A204.1 (cell line): ENCODE measurements around the gene FCHSD2.
"Not testable (repeated sequence)": the region's sequence is repeated elsewhere in the genome, so short reads cannot be mapped to it uniquely, and the experiment has no call there.

ENCODE experiments used
- FAIRE-seq: peaks from 2 replicates; lab custom pipeline; 2012; peaks lifted over from hg19 to GRCh38; lab: Jason Lieb, UNC

FCHSD2 gene

DNA sequence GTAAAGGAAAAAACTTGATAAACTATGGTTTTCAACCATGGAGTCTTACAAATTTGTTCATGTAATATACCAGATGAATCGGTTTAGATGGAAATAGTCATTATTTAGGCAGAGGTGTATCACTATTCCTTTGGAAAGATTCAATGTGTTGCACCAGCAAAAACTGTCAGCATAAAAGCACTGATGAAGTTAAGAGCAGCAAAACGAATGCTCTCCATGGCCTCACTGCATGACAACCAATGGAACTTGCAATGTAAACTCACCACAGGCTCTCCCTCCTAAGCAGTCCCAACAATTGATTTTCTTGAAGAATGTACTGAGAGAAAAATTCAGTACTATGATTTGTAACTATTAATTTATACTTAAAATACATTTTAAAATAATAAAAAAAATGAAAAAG lies 139.9 kb downstream of the FCHSD2 start:
- FAIRE-seq: no peak

DNA sequence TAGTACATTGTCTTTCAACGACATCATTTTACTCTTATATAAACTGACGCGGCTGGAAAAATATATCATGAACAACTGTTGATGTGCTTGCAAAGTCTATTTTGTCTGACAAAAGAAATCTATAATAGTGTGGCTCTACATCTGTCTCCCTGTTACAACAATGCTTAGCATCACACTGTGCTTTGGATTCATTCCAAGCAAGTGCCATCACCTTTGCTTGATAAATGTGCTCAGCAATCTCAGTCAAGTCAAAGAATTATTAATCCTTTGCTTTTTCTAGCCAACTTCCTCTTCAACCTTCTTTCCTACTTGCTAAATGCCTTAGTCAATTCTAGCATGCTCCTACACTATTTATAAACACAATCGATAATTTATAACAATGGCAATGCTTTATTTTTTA lies 140.5 kb downstream of the FCHSD2 start:
- no peak for FAIRE-seq

DNA sequence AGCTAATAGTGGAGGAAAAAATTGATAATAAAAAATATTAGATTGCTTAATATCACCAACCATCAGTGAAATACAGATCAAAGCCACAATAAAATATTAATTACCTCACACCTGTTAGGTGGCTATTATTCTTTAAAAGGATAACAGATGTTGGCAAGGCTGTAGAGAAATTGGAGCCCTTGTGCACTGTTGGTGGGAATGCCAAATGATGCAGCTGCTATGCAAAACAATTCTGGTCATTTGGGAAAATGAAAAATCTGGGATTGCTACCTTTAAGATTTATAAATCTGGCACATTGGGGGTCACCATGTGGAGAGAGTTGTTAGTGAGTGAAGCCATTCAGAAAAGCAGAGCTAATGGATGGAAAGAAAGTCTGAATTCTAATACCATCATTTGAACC lies 143.4 kb downstream of the FCHSD2 start:
- FAIRE-seq: no peak

DNA sequence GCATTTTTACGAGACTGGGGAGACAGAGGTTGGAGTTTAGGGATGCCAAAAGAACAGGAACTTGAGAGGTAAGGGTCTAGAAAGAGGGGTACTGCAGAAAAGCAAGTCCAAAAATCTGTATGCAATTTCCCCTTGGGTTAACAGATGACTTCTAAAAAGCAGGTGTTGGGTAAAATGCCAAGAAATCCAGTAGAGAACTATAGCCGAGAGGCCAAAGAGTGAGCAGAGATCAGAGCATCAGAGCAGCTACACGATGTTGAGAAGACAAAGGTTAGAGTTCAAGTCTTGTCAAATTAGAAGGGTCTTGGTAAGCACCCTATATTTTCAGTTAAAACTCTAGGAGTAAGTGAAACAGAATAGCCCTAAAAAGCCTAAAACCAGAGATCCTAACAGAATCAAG lies 145.2 kb downstream of the FCHSD2 start:
- FAIRE-seq: no peak

DNA sequence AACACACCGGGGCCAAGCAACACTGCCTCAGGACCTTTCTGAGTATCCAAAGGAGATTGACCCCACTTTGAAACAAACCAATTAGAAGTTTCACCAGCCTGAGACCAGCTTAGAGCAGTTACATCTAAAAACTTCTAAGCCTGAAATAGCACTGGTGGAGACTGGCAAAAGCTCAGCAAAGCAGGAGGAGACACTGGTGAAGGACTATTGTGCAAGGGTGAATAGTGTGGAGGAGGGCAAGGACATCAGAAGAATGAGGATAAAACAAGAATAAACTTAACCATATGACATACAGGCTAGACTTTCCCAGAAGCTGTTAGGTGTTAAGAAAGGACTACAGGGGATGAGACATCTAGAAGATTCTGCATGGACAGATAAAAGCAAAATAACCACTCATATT lies 152.4 kb downstream of the FCHSD2 start:
- no peak for FAIRE-seq

DNA sequence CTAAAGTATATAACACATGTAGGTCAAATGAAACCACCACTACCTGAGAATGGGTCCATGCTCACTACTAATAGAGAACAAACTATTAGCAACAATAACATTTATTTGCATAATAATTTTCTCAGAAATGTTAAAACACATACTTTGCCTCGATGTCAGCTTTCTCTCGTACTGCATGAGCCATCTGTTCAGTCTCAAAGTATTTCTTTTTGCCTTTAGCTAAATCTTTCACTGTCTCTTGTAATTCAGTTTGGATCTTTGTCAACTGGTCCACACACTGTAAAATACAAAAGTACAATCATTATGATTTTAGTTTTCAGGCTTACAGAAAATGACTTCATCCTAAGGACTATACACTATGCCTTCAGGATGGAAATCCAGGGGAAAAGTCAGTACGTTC lies 153.3 kb downstream of the FCHSD2 start:
- FAIRE-seq: no peak

DNA sequence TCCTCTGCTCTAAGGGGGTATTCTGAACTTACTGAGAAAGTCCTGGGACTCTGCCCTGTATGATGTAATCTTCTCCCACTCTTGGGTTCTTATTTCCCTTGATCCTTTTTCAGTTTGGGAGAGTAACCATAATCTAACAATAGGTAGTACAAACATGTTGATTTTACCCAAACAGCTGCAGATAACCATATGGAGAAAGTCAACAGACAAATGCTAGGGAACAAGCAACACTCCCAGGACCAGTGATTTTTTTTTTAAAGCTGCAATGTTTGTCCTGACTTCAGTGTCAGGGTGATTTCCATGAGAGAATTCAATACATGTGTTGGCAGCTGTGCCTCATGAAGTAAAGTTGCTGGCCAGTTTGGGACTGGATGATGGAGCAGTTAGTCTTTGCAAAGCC lies 156.5 kb downstream of the FCHSD2 start:
- FAIRE-seq: no peak

DNA sequence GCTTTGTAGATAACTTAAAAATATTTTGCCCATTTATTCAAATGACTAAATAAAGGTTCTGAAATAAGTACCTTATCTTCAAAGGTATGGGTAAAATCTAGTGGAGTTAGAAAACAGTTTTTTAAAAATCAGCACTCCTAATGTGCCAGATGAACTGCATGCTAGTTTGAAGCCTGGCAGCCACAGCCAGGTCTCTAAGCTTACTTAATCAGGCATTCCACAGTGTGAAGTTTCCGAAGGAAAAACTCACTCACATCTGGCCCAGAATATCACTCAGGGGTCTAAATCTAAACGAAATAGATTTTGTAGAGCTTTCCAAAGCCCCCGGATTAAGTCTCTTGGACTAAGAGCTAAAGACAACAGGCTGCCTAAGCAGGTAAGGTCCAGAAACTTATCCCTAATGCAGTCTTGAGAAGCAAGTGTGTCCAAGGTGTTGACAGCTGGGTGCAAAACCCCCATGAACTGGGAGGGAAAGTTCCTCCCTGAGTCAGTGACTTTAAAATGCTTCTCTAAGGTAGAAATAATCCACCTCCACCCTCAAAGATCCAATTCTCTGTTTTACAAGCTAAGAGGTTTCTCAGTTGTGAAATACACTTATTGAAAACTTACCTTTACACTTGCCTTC lies 157.6 kb downstream of the FCHSD2 start:
- no peak for FAIRE-seq

DNA sequence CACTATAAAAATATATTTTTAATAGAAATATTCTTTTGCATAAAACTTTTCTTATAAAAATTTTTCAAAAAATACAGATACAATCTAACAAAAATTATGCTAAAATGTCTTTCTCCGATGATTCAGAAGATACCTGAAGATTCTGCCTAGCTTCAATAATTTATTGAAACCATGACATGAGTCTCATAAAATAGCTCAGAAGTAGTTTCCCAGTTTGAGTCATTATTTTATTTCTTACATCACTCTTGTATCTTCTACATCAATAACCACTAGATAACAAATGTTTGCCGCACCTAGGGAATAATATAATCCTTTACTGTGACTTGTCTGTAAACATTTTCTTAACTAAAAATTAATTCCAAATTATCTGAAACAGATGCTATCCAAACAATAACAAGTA lies 158.6 kb downstream of the FCHSD2 start:
- no peak for FAIRE-seq

DNA sequence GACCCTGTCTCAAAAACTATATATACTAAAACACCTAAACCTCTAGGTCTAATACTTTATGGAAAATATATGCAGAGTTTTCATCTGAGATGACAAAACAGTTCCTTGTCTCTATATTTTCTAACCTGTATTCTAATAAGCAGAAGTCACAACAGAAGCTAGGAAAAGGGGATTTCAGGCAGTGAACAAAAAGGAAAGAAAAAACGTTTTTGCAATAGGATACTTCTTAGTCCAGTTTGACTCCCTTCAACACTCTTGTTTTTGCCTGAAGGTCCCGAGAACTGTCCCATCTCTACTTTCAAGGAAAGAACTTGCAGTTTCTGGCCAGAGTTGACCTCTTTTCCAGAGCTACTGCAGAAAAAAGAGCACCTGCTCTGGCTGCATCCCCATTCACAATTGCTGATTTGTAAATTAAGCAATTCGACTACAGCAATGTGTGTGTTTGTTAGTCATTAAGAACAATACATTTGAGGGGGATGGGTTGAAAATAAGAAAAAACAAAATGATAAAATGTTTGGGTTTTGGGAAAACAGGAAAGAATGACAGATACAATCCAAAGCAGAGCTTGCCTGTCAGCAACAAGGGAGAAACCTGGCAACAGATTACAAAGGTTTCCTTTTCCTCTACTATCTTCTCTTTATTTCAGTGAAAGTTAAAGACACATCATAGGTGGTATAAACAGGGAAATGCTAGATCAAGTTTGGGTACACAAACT lies 160.0 kb downstream of the FCHSD2 start:
- no peak for FAIRE-seq

DNA sequence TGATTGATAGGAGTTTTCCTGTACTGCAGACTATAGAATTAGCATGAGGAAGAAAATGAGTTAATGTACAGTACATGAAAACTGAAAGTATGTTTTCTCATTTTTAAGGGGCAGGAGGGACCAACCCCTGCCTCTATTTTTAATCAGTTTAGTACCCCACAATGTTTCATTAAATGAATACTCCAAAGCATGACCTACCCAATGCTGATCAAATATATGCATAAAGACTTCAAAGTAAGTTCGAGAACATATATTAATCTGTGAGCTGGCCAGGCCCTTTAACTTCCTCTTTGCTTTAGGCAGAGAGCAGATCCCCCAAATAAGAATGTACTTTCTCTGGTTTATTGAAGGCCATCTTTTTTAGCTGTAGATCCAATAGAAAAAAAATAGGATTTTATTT lies 161.0 kb downstream of the FCHSD2 start:
- FAIRE-seq: no peak

DNA sequence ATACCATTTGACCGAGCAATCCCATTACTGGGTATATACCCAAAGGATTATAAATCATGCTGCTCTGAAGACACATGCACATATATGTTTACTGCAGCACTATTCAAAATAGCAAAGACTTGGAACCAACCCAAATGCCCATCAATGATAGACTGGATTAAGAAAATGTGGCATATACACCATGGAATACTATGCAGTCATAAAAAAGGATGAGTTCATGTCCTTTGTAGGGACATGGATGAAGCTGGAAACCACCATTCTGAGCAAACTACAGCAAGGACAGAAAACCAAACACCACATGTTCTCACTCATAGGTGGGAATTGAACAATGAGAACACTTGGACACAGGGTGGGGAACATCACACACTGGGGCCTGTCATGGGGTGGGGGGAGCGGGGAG lies 164.3 kb downstream of the FCHSD2 start:
- not testable (repeated sequence) for FAIRE-seq

DNA sequence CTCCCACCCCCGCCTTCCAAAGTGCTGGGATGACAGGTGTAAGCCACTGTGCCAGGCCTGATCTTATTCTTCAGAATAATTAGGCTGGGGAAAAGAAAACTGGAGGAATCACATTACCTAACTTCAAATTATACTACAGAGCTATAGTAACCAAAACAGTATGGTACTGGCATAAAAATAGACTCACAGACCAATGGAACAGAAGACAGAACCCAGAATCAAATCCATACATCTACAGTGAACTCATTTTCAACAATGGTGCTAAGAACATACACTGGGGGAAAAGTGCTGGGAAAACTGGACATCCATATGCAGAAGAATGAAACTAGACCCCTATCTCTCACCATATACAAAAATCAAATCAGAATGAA lies 165.6 kb downstream of the FCHSD2 start:
- not testable (repeated sequence) for FAIRE-seq

DNA sequence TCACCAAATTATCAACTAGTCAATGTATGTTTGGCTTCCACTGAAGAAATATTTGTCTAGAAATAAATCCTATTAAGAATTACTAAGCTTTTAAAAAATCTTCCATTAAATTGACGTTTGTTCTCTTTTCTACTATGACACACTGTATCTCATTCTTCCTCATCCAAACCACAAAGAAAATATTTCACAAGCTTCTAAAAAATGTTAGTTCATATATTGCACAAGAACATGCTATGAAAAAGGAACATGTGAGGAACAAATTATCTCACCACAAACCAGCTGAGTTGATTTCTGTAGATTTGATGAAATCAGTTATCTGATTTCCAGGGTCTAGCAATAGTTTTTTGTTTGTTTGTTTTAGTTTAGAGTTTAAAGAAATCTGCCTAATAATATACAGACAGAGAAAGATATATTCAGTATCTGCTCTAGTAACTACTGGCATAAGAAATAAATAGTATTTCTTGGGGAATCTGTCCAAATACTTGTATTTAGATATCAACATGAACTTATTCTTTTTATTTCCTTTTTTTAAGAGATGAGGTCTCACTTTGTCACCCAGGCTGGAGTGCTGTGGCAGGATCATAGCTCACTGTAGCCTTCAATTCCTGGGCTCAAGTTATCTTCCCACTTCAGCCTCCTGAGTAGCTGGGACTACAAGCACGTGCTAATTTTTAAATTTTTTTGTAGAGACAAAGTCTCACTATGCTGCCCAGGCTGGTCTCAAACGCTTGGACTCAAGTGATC lies 166.2 kb downstream of the FCHSD2 start:
- FAIRE-seq: no peak

DNA sequence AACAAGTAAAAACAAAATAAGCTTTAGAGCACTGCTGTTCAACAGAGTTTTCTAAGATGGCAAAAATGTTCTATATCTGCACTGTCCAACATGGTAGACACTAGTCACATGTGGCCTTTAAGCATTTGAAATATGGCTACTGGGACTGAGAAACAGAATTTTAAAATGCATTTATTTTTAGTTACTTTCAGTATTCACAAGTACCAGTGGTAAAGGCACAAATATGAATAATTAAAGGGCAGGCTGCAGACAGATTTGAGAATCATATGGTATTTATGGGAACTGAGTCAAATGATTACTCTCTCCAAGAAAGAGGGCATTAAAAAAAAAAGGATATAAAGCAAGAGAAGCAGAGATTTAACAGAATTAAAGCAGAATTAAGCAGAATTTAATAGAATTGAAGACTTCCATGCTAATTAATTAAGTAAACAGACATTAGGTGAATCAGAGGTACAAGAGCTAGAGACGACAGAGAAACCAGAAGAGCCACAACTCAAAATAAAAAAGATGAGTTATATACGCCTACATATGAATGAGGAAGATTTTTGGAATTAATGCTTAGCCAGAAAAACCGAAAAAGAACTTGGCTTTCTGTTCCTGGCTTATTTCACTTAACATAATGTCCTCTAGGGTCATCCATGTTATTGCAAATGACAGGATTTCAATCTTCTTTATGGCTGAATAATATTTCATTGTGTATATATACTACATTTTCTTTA lies 167.5 kb downstream of the FCHSD2 start:
- FAIRE-seq: no peak

DNA sequence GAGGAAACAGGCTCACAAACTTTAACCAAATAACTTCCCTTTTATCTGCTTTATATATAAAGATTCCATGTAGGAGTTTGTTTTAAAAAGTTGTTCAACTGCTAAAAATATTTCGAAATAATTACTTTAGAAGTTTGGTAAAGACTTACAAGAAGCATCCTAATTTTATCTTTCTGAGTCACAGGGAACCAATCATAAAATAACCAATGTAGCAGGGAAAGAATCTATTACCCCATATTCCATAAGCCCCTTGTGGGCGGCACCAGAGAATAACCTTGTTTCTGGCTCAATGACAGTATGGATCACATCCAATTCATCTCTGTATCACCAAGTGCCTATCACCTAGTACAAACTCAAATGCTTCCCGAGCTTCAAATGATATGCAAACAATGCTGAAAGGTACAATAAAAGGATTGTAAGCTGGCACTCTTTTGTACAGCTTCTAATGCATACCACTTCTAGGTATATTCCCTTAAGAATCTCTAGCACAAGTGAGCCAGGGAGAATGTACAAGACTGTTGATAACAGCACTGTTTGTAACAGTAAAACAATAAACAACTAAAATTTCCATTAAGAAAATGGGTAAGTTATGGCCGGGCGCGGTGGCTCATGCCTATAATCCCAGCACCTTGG lies 169.5 kb downstream of the FCHSD2 start:
- no peak for FAIRE-seq

DNA sequence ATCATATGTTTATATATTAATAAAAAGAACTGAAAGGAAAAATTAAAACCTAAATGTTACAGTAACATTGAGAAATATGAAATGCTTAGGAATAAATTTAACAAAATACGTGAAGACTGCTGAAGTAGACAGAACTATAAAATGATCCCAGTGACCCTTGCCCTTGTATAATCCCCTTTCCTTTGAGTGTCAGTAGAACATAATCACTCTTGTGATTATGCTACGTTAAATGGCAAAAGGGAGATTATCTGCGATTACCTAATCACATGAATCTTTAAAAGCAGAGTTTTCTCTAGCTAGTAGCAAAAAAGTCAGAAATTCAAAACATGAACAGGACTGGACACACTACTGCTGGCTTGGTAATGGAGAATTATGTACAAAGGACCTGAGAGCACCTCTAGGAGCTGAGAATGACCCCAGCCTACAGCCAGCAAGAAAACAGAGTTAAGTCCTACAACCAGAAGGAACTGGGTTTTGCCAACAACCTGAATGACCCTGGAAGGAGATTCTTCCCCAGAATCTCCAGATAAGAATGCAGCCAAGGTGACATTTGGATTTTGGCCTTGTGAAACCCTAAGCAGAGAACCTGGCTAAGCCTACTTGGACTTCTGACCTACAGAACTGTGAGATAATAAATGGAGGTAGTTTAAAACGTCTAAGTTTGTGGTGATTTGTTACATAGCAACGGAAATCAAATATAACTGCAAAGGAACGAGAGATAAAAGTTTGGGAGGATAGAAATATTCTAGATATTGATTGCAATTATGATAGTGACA lies 170.7 kb downstream of the FCHSD2 start:
- FAIRE-seq: no peak

DNA sequence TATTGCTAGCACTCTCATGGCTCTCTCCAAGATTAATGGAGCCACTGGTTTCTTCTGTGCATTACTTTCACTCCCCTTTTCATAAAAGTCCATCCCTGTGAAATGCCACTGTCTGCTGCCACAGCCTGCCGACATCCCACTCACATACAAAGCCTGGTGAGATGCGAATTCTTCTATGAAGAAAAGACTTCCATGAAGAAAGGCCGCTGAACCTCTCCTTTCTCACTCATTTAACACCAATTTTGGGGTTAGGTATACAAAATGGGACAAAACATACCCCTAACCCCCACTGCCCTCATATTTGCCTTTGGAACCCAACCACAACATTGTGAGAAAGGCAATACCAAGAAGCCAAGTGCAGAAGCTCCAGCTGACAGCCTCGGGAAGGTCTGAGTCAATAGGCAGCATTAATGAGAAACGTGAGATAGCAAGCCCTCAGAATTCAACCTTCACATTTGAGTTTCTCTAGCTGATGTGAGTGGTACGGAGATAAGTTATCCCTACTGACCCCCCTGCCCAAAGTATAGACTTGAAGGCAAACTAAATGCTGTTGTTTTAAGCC lies 171.5 kb downstream of the FCHSD2 start:
- FAIRE-seq: no peak

DNA sequence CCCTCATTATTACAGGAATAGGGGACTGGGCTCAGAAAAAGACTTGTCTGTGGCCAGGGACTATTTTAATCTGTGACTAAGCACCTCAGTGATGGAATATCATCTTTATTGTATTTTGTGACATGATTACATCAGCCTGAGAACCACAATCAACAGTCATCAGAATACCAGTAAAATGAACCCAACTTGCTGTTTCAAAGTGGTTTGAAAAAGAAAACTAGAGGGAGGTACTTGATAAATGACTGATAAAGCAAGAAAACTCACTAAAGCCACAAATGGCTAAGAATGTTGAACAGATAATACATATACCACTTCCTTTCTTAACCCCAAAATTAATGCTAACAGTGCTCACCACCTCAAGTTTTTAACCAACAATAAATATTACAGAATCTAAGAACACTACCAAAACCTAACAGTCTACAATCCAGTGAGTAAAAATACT lies 172.2 kb downstream of the FCHSD2 start:
- no peak for FAIRE-seq

DNA sequence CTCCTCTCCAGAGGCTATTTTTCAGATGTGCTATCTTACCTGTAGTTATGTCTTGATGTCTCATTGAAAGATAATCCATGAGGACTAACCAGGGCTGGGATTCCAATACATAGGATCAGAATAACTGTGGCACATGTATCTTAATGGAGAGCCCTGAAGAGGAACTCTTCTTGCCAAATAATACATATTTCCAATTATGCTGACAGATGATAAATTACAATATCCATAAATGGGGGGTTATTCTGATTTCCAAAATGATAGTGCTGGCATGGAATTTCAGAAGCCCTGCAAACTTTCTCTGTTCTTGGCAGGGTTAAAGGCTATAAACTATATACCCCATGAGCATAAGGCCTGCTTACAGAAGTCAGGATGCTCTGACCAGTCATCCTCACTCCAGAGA lies 173.7 kb downstream of the FCHSD2 start:
- no peak for FAIRE-seq

DNA sequence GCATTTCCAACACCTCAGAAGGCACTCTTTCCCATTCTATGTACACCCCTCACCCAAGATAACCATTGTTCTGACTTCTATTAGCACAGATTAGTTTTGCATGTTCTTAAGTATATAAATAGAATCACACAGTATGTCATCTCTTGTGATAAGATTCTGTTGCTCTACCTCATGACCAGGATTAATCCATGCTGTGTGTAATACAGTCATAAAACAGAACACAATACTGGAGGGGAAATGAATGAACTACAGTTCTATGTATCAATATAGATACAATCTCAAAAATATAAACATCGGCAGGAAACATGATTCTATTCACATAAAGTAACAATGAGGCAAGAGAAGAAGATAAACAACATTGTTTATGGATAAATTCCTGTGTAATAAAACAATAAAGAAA lies 176.4 kb downstream of the FCHSD2 start:
- no peak for FAIRE-seq
